ENCODE data around the gene PKD2L1.

The PKD2L1 gene

GRCh38 chr10:100353770-100354485 is 23.9 kb upstream of the PKD2L1 start:
- Histone ChIP-seq H3K79me1 (ENCODE audit: low read depth, low read length) (peaks cover 12% of the 10 kb centered on the region), H2AK5ac (ENCODE audit: low read depth, low read length) (no peak overlapping the region), H2BK120ac (ENCODE audit: low read depth, low read length) (no peak overlapping the region), H3K4me1 (ENCODE audit: control insufficient read depth in 2 of 2, insufficient read depth in 1 of 2, low read depth in 1 of 2, low read length in 2 of 2) (peaks cover 26 to 29% of the 10 kb centered on the region in 2 donors), H3K27me3 (ENCODE audit: control insufficient read depth in 3 of 3, insufficient read depth in 3 of 3, low read depth in 1 of 3, low read length in 3 of 3) (no peaks in the 10 kb centered on the region), H3K14ac (ENCODE audit: low read length) (no peak overlapping the region), H2BK15ac (ENCODE audit: low read length) (no peak overlapping the region), H3K36me3 (replicated peaks in 1 of 2; ENCODE audit: control insufficient read depth in 2 of 2, insufficient read depth in 2 of 2, low read length in 2 of 2) (peaks cover 80 to 97% of the 10 kb centered on the region in 2 donors), H3K18ac (ENCODE audit: low read length) (no peak overlapping the region), H3K4ac (ENCODE audit: low read length) (no peak overlapping the region), H3K4me3 (ENCODE audit: low read length in 2 of 2) (no peak overlapping the region), H3K23ac (ENCODE audit: low read depth, low read length, poor library complexity) (no peak overlapping the region), H3K27ac (replicated peaks; ENCODE audit: low read length) (no peak overlapping the region), H3K4me2 (ENCODE audit: insufficient read depth, low read length, poor library complexity, severe bottlenecking) (no peak overlapping the region), H2BK5ac (ENCODE audit: low read length) (no peak overlapping the region), H3K9me3 (replicated peaks in 1 of 2; ENCODE audit: control insufficient read depth in 2 of 2, insufficient read depth in 1 of 2, low read depth in 1 of 2, low read length in 2 of 2) (peaks cover 0 to 46% of the 10 kb centered on the region in 2 donors), H2AFZ (ENCODE audit: low read length) (no peak overlapping the region), H4K91ac (ENCODE audit: low read depth, low read length, poor library complexity) (no peak overlapping the region), H4K8ac (ENCODE audit: low read depth, low read length) (no peak overlapping the region), H2BK12ac (ENCODE audit: low read length) (no peak overlapping the region), H3K9ac (ENCODE audit: low read depth, low read length, poor library complexity) (no peak overlapping the region)
- no CpG with 5 or more reads among the region's 6 CpGs for WGBS, 2 donors (ENCODE audit: extremely low coverage in 2 of 2, insufficient read length in 2 of 2, insufficient replicate concordance in 1 of 2)
- DNase-seq (ENCODE audit: low spot score), result no peak

GRCh38 chr10:100350914-100351485 is 21.0 kb upstream of the PKD2L1 start:
- no peak for DNase-seq (ENCODE audit: low spot score)
- WGBS, 2 donors (ENCODE audit: extremely low coverage in 2 of 2, insufficient read length in 2 of 2, insufficient replicate concordance in 1 of 2), result no CpG with 5 or more reads among the region's 5 CpGs
- peak overlapping the region; percentile 63 to 96 for H3K4me3 ChIP-seq (ENCODE audit: low read length in 2 of 2)
- H4K91ac ChIP-seq (ENCODE audit: low read depth, low read length, poor library complexity), result no peak overlapping the region
- H3K9ac ChIP-seq (ENCODE audit: low read depth, low read length, poor library complexity), result no peak overlapping the region
- no peak overlapping the region for H4K8ac ChIP-seq (ENCODE audit: low read depth, low read length)
- peaks cover 0 to 42% of the 10 kb centered on the region in 2 donors for H3K9me3 ChIP-seq (replicated peaks in 1 of 2; ENCODE audit: control insufficient read depth in 2 of 2, insufficient read depth in 1 of 2, low read depth in 1 of 2, low read length in 2 of 2)
- no peak overlapping the region for H2BK15ac ChIP-seq (ENCODE audit: low read length)
- H3K4me1 ChIP-seq (ENCODE audit: control insufficient read depth in 2 of 2, insufficient read depth in 1 of 2, low read depth in 1 of 2, low read length in 2 of 2), result peaks cover 30 to 33% of the 10 kb centered on the region in 2 donors
- H2AFZ ChIP-seq (ENCODE audit: low read length), result no peak overlapping the region
- no peak overlapping the region for H3K14ac ChIP-seq (ENCODE audit: low read length)
- no peaks in the 10 kb centered on the region for H3K27me3 ChIP-seq (ENCODE audit: control insufficient read depth in 3 of 3, insufficient read depth in 3 of 3, low read depth in 1 of 3, low read length in 3 of 3)
- H3K27ac ChIP-seq (replicated peaks; ENCODE audit: low read length), result no peak overlapping the region
- H3K18ac ChIP-seq (ENCODE audit: low read length), result no peak overlapping the region
- peaks cover 9% of the 10 kb centered on the region for H3K79me1 ChIP-seq (ENCODE audit: low read depth, low read length)
- no peak overlapping the region for H2BK5ac ChIP-seq (ENCODE audit: low read length)
- no peak overlapping the region for H2BK12ac ChIP-seq (ENCODE audit: low read length)
- H3K4ac ChIP-seq (ENCODE audit: low read length), result no peak overlapping the region
- H3K36me3 ChIP-seq (replicated peaks in 1 of 2; ENCODE audit: control insufficient read depth in 2 of 2, insufficient read depth in 2 of 2, low read length in 2 of 2), result peaks cover 75 to 83% of the 10 kb centered on the region in 2 donors
- H2AK5ac ChIP-seq (ENCODE audit: low read depth, low read length), result no peak overlapping the region
- no peak overlapping the region for H2BK120ac ChIP-seq (ENCODE audit: low read depth, low read length)
- H3K23ac ChIP-seq (ENCODE audit: low read depth, low read length, poor library complexity), result no peak overlapping the region
- peak overlapping the region; percentile 74 for H3K4me2 ChIP-seq (ENCODE audit: insufficient read depth, low read length, poor library complexity, severe bottlenecking)

- H3K36me3 ChIP-seq (replicated peaks in 1 of 2; ENCODE audit: control insufficient read depth in 2 of 2, insufficient read depth in 2 of 2, low read length in 2 of 2), result peaks cover 62 to 70% of the 10 kb centered on the region in 2 donors
These were observed 19.6 kb upstream of the PKD2L1 start for GRCh38 chr10:100349672-100350071.

GRCh38 chr10:100349087-100349486 is 19.1 kb upstream of the PKD2L1 start:
- WGBS, 2 donors (ENCODE audit: extremely low coverage in 2 of 2, insufficient read length in 2 of 2, insufficient replicate concordance in 1 of 2), result no CpG with 5 or more reads among the region's 5 CpGs
- peaks cover 57 to 64% of the 10 kb centered on the region in 2 donors for H3K36me3 ChIP-seq (replicated peaks in 1 of 2; ENCODE audit: control insufficient read depth in 2 of 2, insufficient read depth in 2 of 2, low read length in 2 of 2)

More at GRCh38 chr10:100349672-100350071, 19.6 kb upstream of the PKD2L1 start:
- H3K4me2 ChIP-seq (ENCODE audit: insufficient read depth, low read length, poor library complexity, severe bottlenecking), result peak overlapping the region; percentile 74
- H4K91ac ChIP-seq (ENCODE audit: low read depth, low read length, poor library complexity), result no peak overlapping the region
- no peak overlapping the region for H2AFZ ChIP-seq (ENCODE audit: low read length)
- H3K9ac ChIP-seq (ENCODE audit: low read depth, low read length, poor library complexity), result peak overlapping the region; percentile 53
- no peaks in the 10 kb centered on the region for H3K27me3 ChIP-seq (ENCODE audit: control insufficient read depth in 3 of 3, insufficient read depth in 3 of 3, low read depth in 1 of 3, low read length in 3 of 3)
- no peak overlapping the region for H3K4ac ChIP-seq (ENCODE audit: low read length)
- H3K14ac ChIP-seq (ENCODE audit: low read length), result no peak overlapping the region
- H3K18ac ChIP-seq (ENCODE audit: low read length), result no peak overlapping the region
- peaks cover 34 to 38% of the 10 kb centered on the region in 2 donors for H3K4me1 ChIP-seq (ENCODE audit: control insufficient read depth in 2 of 2, insufficient read depth in 1 of 2, low read depth in 1 of 2, low read length in 2 of 2)
- WGBS, 2 donors (ENCODE audit: extremely low coverage in 2 of 2, insufficient read length in 2 of 2, insufficient replicate concordance in 1 of 2), result no CpG with 5 or more reads among the region's 3 CpGs
- H3K23ac ChIP-seq (ENCODE audit: low read depth, low read length, poor library complexity), result no peak overlapping the region
- H2BK12ac ChIP-seq (ENCODE audit: low read length), result no peak overlapping the region
- H2BK15ac ChIP-seq (ENCODE audit: low read length), result no peak overlapping the region
- peak overlapping the region; percentile 96 to 97 for H3K4me3 ChIP-seq (ENCODE audit: low read length in 2 of 2)
- peaks cover 0 to 37% of the 10 kb centered on the region in 2 donors for H3K9me3 ChIP-seq (replicated peaks in 1 of 2; ENCODE audit: control insufficient read depth in 2 of 2, insufficient read depth in 1 of 2, low read depth in 1 of 2, low read length in 2 of 2)
- H2AK5ac ChIP-seq (ENCODE audit: low read depth, low read length), result no peak overlapping the region
- no peak overlapping the region for H4K8ac ChIP-seq (ENCODE audit: low read depth, low read length)
- peak overlapping the region; percentile 79 for H2BK5ac ChIP-seq (ENCODE audit: low read length)
- no peak for DNase-seq (ENCODE audit: low spot score)
- peaks cover 9% of the 10 kb centered on the region for H3K79me1 ChIP-seq (ENCODE audit: low read depth, low read length)
- H3K27ac ChIP-seq (replicated peaks; ENCODE audit: low read length), result no peak overlapping the region
- no peak overlapping the region for H2BK120ac ChIP-seq (ENCODE audit: low read depth, low read length)

More at GRCh38 chr10:100349087-100349486, 19.1 kb upstream of the PKD2L1 start:
- Histone ChIP-seq H3K9ac (ENCODE audit: low read depth, low read length, poor library complexity) (peak overlapping the region; percentile 82), H4K91ac (ENCODE audit: low read depth, low read length, poor library complexity) (no peak overlapping the region), H3K14ac (ENCODE audit: low read length) (no peak overlapping the region), H3K79me1 (ENCODE audit: low read depth, low read length) (peaks cover 9% of the 10 kb centered on the region), H2BK15ac (ENCODE audit: low read length) (no peak overlapping the region), H3K9me3 (replicated peaks in 1 of 2; ENCODE audit: control insufficient read depth in 2 of 2, insufficient read depth in 1 of 2, low read depth in 1 of 2, low read length in 2 of 2) (peaks cover 0 to 37% of the 10 kb centered on the region in 2 donors), H2BK5ac (ENCODE audit: low read length) (peak overlapping the region; percentile 79), H3K4me2 (ENCODE audit: insufficient read depth, low read length, poor library complexity, severe bottlenecking) (peak overlapping the region; percentile 74), H3K4me3 (ENCODE audit: low read length in 2 of 2) (peak overlapping the region; percentile 96 to 97), H3K4me1 (ENCODE audit: control insufficient read depth in 2 of 2, insufficient read depth in 1 of 2, low read depth in 1 of 2, low read length in 2 of 2) (peaks cover 34 to 38% of the 10 kb centered on the region in 2 donors), H2AK5ac (ENCODE audit: low read depth, low read length) (no peak overlapping the region), H2BK12ac (ENCODE audit: low read length) (no peak overlapping the region), H4K8ac (ENCODE audit: low read depth, low read length) (no peak overlapping the region), H3K23ac (ENCODE audit: low read depth, low read length, poor library complexity) (peak overlapping the region; percentile 11), H3K27ac (replicated peaks; ENCODE audit: low read length) (no peak overlapping the region), H3K18ac (ENCODE audit: low read length) (peak overlapping the region; percentile 35), H3K27me3 (ENCODE audit: control insufficient read depth in 3 of 3, insufficient read depth in 3 of 3, low read depth in 1 of 3, low read length in 3 of 3) (no peaks in the 10 kb centered on the region), H2AFZ (ENCODE audit: low read length) (no peak overlapping the region), H3K4ac (ENCODE audit: low read length) (no peak overlapping the region), H2BK120ac (ENCODE audit: low read depth, low read length) (no peak overlapping the region)
- no peak for DNase-seq (ENCODE audit: low spot score)

Data from neuronal stem cell (in vitro differentiated cells).